ENCODE data around the gene BMX. TPM values are rescaled to one million over a fixed set of nuclear protein-coding genes. Genes with fewer than 3 reads are reported as not detected.

The BMX gene
- polyA plus RNA-seq, 4 donors, result 1.4 to 8.6 (median 5.5) TPM

Other genes with a start within 250 kb of the BMX start
- 1 to 10 TPM in 2 of 4 donors, under 1 TPM in 2; 0.54 to 3.4 (median 1.7) TPM for gene ASB9, start 230.7 kb upstream of the BMX start, polyA plus RNA-seq
- gene ASB11, start 185.2 kb upstream of the BMX start, polyA plus RNA-seq, result under 1 TPM in 3 of 4 donors, not detected in 1; 0.01 to 0.27 (median 0.04) TPM
- 10 to 100 TPM in 1 of 4 donors, 1 to 10 TPM in 3; 4.3 to 11.1 (median 5.4) TPM for gene PIGA, start 165.3 kb upstream of the BMX start, polyA plus RNA-seq
- gene VEGFD, start 116.4 kb upstream of the BMX start, polyA plus RNA-seq, result 1 to 10 TPM in 3 of 4 donors, under 1 TPM in 1; 0.13 to 1.6 (median 1.1) TPM
- gene PIR, start 7.5 kb upstream of the BMX start, polyA plus RNA-seq, result 10 to 100 TPM in 2 of 4 donors, 1 to 10 TPM in 2; 3.9 to 13.4 (median 11.3) TPM
- gene ACE2, start 100.2 kb downstream of the BMX start, polyA plus RNA-seq, result 100 to 1,000 TPM in 2 of 4 donors, 10 to 100 TPM in 2; 42.0 to 389 (median 98.5) TPM
- gene CLTRN, start 164.0 kb downstream of the BMX start, polyA plus RNA-seq, result 1 to 10 TPM in 1 of 4 donors, under 1 TPM in 2, not detected in 1; 0.52 to 1.9 (median 0.81) TPM
- gene CA5B, start 237.5 kb downstream of the BMX start, polyA plus RNA-seq, result 1 to 10 TPM in 2 of 4 donors, under 1 TPM in 2; 0.22 to 3.0 (median 1.3) TPM